SJCRH30 (cell line): ENCODE measurements around the gene PCYT2. TPM values are rescaled to one million over a fixed set of nuclear protein-coding genes. Genes with fewer than 3 reads are reported as not detected.
A peak's percentile ranks its signal among the peaks of the same experiment; 100 is the strongest.

Experiments used
- DNase-seq, 2 experiments: peaks; one replicate each; pipeline ENCODE4 v3.0.0-alpha.2; 2015 to 2020
- H3K27ac ChIP-seq: fragments of 250-450 bp; sonication (Bioruptor Pico); 2 replicates; pipeline ENCODE4 v1.5.1; 2020; ENCODE audit warnings: mild to moderate bottlenecking, moderate library complexity
- H3K27me3 ChIP-seq: fragments of 250-450 bp; sonication (Bioruptor Pico); 2 replicates; pipeline ENCODE4 v1.5.1; 2020; ENCODE audit warnings: mild to moderate bottlenecking, moderate library complexity
- H3K36me3 ChIP-seq: fragments of 250-450 bp; sonication (Bioruptor Pico); 2 replicates; pipeline ENCODE4 v1.5.1; 2020; ENCODE audit warnings: mild to moderate bottlenecking, moderate library complexity
- H3K4me1 ChIP-seq: fragments of 250-450 bp; sonication (Bioruptor Pico); 2 replicates; pipeline ENCODE4 v1.5.1; 2020; ENCODE audit warnings: mild to moderate bottlenecking, moderate library complexity
- H3K4me3 ChIP-seq: fragments of 250-450 bp; sonication (Bioruptor Pico); 2 replicates; pipeline ENCODE4 v1.5.1; 2020; ENCODE audit warnings: mild to moderate bottlenecking, moderate library complexity
- H3K9me3 ChIP-seq: fragments of 250-450 bp; sonication (Bioruptor Pico); replicated peaks from 2 replicates; pipeline ENCODE4 v1.5.1; 2020; ENCODE audit warnings: mild to moderate bottlenecking, moderate library complexity
- total RNA-seq: library from RNA; depleted of rRNA; stranded (reverse); fragments of >200 nt; shearing (Covaris generic); gene quantifications from 2 replicates; pipeline ENCODE4 v1.2.3, GENCODE V29; 2014

The PCYT2 gene
- total RNA-seq, 1 experiment from 2014 or later = 33.0 TPM

GRCh38 chr17:81870131-81870980 is 40.8 kb downstream of the PCYT2 start:
- Histone ChIP-seq H3K4me1 (peaks cover 7% of the 10 kb centered on the region), H3K27ac (peak overlapping the region; percentile 54), H3K4me3 (peak overlapping the region; percentile 83), H3K27me3 (no peaks in the 10 kb centered on the region), H3K9me3 (no peaks in the 10 kb centered on the region), H3K36me3 (peaks cover 22% of the 10 kb centered on the region)
- DNase-seq = peak; percentile 62 to 69

- H3K27me3 ChIP-seq = no peaks in the 10 kb centered on the region
- H3K9me3 ChIP-seq = no peaks in the 10 kb centered on the region
- H3K27ac ChIP-seq = no peak overlapping the region
- peak overlapping the region; percentile 83 for H3K4me3 ChIP-seq
- peaks cover 22% of the 10 kb centered on the region for H3K36me3 ChIP-seq
- DNase-seq = peak; percentile 43 to 54
- H3K4me1 ChIP-seq = peaks cover 7% of the 10 kb centered on the region
These were observed 41.7 kb downstream of the PCYT2 start for GRCh38 chr17:81869221-81870130.

GRCh38 chr17:81868674-81869220 is 42.5 kb downstream of the PCYT2 start:
- H3K27me3 ChIP-seq = no peaks in the 10 kb centered on the region
- no peak overlapping the region for H3K4me3 ChIP-seq
- peaks cover 22% of the 10 kb centered on the region for H3K36me3 ChIP-seq
- DNase-seq = peak; percentile 57 to 65
- no peak overlapping the region for H3K27ac ChIP-seq
- H3K9me3 ChIP-seq = no peaks in the 10 kb centered on the region
- H3K4me1 ChIP-seq = peaks cover 7% of the 10 kb centered on the region

DNA sequence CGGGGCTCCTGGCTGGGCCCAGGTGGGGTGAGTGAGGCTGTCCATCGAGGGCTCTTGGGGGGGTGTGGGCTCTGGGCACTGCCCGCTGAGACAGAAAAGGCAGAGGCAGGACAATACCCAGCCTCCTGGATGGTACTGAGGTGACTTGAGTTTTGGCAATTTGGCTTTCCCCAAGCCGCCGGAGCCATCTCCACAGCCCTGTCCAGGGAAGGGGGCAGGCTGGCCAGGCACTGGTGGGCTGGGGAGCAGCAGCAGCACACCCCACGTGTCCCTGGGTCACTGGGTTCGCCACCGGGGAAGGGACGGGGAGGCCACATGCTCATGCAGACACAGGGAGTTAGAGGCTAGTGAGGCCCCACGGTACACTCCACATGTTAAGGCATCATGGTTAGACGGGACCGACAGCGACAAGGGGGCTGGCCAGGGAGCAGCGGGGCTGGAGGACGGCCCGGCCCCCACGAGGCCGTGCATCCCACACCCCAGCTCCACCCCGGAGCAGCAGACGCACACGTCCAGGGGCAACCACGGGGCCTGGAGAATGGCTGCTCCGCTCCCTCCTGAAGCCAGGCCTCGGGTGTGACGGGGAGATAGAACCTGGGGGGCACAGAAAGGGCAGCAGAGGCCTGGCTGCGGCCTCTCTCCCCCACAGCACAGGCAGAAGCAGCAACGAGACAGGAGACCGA is 43.1 kb downstream of the PCYT2 start:
- no peak for DNase-seq
- Histone ChIP-seq H3K27ac (no peak overlapping the region), H3K36me3 (peaks cover 25% of the 10 kb centered on the region), H3K9me3 (no peaks in the 10 kb centered on the region), H3K4me3 (no peak overlapping the region), H3K4me1 (peaks cover 7% of the 10 kb centered on the region), H3K27me3 (no peaks in the 10 kb centered on the region)

DNA sequence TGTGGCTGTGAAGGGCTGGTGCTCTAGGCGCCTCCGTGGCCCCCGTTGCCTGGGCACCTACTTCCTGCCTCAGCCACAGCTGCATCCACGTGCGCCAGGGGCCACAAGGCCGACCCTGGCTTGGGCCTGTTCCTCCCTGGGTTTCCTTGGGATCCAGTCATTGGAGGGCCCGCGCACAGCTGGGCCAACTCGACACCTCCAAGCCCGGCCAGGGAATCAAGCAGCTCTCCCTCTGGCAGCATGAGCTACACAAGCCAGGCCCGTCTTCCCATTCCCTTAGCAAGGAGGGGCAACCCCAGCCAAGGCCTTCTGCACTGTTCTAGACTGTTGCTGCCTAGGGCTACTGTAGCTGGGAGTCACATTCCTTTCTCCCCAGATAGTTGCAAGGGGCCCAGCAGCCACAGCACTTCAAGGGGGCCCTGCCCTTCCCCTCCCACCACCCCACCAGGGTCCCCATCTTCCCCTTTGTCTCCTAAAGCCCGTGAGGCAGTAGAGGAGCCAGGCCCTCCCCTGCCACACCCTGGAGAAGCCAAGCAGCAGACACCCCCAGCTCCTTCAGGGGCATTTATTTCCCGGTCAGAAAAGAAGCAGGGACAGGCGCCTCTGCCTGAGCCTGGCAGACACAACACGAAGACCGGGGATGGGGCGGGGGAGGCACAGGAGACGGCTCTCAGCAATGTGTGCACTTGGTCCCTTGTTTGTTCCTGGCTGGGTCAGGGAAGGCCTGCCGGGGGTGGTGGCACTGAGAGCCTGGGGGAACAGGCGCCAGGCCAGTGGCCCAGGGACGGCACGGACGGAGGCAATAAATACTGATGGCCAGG is 43.8 kb downstream of the PCYT2 start:
- H3K4me1 ChIP-seq = peaks cover 7% of the 10 kb centered on the region
- peak; percentile 59 to 63 for DNase-seq

DNA sequence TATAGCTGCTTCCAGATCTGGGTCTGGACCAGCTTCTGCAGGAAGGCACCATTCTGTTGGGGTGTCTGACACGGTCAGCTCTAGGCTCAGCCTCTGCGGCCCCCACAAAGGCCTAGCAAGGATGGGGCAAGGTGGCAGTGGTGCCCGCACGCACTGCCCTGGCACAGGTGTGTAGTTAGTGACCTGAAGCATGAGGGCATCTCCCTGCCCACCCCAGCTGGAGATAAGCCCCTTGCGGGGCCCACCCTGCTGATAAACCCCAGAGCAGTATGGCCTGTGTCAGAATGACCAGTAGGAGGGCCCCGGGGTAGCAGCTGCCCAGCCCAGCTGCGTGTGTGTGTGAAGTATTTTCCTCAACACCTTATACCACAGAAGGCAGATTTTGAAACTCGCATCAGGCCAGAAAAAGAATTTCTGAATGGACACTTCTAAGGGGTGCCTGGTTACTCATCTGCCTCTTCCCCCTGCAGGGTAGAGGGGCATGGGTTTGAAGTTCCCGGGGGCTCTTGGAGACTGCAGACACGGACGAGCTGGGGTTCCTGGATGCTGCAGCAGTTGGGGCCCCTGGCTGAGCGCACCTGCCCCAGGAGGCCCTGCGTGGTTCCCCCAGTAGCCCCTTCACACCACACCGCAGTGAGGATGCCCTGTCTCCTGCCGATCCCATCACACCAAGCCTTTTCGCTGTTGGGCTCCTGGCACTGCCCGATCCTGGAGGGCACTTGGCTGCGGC is 44.6 kb downstream of the PCYT2 start:
- H3K36me3 ChIP-seq = peaks cover 25% of the 10 kb centered on the region
- H3K4me3 ChIP-seq = no peak overlapping the region
- no peaks in the 10 kb centered on the region for H3K9me3 ChIP-seq
- H3K4me1 ChIP-seq = peaks cover 5% of the 10 kb centered on the region
- no peaks in the 10 kb centered on the region for H3K27me3 ChIP-seq
- H3K27ac ChIP-seq = no peak overlapping the region
- peak in 1 of 2 experiments; percentile 47 for DNase-seq

More for the DNA sequence above, 43.8 kb downstream of the PCYT2 start:
- no peak overlapping the region for H3K27ac ChIP-seq
- no peak overlapping the region for H3K4me3 ChIP-seq
- no peaks in the 10 kb centered on the region for H3K27me3 ChIP-seq
- peaks cover 25% of the 10 kb centered on the region for H3K36me3 ChIP-seq
- H3K9me3 ChIP-seq = no peaks in the 10 kb centered on the region

GRCh38 chr17:81865733-81866439 is 45.3 kb downstream of the PCYT2 start:
- Histone ChIP-seq H3K36me3 (peaks cover 25% of the 10 kb centered on the region), H3K4me1 (peaks cover 5% of the 10 kb centered on the region), H3K27ac (no peak overlapping the region), H3K27me3 (no peaks in the 10 kb centered on the region), H3K4me3 (no peak overlapping the region), H3K9me3 (no peaks in the 10 kb centered on the region)
- peak in 1 of 2 experiments; percentile 49 for DNase-seq

- DNase-seq = no peak
- H3K27me3 ChIP-seq = no peaks in the 10 kb centered on the region
- no peak overlapping the region for H3K27ac ChIP-seq
- no peak overlapping the region for H3K4me3 ChIP-seq
- no peaks in the 10 kb centered on the region for H3K9me3 ChIP-seq
- H3K36me3 ChIP-seq = peaks cover 25% of the 10 kb centered on the region
- peaks cover 5% of the 10 kb centered on the region for H3K4me1 ChIP-seq
These were observed 45.9 kb downstream of the PCYT2 start for GRCh38 chr17:81865358-81865732.

DNA sequence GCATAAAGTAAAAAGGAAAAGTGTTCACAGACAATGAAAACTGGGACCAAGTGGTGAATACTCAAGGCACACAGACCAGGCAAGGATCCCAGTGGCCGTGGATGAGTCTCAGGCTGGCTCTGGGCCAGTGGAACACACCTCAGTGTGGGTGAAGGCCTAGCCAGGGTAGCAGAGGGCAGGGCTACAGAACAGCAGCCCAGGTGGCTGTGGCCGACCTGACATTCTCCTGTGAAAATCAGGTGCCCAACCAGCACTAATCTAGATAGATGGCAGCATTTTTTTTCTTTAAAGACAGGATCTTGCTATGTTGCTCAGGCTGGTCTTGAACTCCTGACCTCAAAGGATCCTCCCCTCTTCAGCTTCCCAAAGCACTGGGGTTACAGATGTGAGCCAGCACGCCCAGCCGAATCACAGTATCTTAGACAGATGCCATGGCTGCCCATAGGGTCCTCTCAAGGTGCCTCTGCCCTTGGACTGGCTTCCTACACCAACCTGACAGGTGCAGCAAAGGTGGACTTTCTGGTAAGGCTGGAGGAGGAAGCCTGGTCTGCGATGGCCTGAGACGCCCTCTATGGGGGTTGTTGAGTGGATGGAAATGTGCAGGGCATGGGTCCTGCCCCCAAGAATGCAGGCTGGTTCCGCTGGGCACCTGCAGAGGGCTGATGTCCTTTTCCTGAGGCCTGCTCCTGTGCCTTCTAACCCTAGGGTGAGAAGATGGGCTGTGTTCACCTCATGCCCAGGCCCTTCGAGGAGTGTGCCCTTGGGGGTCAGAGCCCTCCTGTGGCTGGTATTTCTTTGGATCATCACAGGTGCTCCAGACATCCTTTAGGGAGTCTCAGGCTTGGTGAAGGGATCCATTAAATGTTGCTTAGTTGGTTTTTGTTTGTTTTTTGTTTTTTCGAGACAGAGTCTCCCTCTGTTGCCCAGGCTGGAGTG is 47.1 kb downstream of the PCYT2 start:
- no peak for DNase-seq
- H3K36me3 ChIP-seq = peaks cover 14% of the 10 kb centered on the region
- H3K27ac ChIP-seq = no peak overlapping the region
- peaks cover 2% of the 10 kb centered on the region; the same call in 1 of the 2 replicates for H3K4me1 ChIP-seq
- H3K9me3 ChIP-seq = no peaks in the 10 kb centered on the region
- no peak overlapping the region for H3K4me3 ChIP-seq
- H3K27me3 ChIP-seq = no peaks in the 10 kb centered on the region

DNA sequence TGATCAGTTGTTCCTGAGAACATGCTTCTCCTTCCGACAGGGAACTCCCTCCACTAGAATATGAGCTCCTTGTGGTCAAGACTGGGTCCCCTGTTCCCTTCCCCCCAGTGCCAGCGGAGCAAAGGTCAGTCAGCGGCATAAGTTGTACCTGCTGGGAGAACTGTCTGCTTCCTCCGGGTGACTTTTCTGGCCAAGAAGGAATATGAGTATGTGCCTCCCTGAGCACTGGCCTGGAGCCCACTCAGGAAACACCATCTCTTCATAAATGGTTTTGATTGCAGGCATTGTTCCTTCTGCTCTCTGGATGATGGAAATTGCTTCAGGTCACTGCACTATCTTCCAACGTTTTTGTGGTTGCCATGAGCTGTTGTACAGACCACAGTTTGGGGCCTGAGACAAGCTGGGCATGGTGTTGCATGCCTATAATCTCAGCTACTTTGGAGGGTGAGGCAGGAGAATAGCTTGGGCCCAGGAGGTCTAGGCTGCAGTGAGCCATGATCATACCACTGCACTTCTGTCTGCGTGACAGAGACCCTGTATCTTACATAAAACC is 48.0 kb downstream of the PCYT2 start:
- peaks cover 6% of the 10 kb centered on the region; the same call in 1 of the 2 replicates for H3K4me1 ChIP-seq
- H3K4me3 ChIP-seq = no peak overlapping the region
- H3K27me3 ChIP-seq = no peaks in the 10 kb centered on the region
- peaks cover 11% of the 10 kb centered on the region for H3K36me3 ChIP-seq
- H3K9me3 ChIP-seq = no peaks in the 10 kb centered on the region
- H3K27ac ChIP-seq = no peak overlapping the region
- DNase-seq = no peak

DNA sequence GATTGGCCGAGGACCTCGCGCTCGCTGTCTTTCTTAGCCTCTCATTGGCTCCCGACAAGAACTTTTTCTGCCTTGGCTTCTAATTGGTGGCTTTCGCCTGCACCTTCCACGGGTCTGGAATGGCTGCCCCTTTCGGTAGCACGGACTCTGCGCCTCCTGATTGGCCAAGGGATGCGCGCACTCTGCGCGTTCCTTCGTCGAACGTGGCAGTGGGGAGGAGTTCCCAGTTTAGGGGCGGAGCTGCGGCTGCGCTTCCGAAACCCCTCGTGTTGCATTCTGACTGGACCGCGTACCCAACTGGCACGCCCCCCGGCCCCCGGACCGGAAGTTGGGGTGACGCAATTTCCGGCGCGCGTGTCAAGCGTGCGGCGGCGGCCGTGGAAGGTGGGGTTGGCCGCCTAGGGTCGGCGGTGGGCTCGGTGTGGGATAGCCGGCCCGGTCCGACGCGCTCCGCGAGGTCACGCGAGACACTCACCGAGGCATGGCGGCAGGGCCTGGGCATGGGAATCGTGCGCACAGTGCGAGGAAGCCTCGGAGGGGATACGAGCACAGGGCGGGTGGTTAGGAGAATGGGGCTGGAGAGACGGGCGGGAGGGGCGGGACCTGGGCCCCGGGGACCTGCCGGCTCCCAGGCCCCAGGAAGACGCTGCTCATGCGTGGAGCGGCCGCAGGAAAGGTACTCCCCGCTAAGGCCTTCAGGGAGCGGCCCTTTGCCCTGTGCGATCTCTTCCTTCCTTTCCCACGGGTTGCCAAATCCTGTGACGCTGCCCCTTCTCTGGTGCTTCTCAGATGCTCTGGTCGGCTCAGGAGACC is 50.2 kb downstream of the PCYT2 start:
- H3K4me3 ChIP-seq = peak overlapping the region; percentile 76
- H3K4me1 ChIP-seq = peaks cover 6% of the 10 kb centered on the region; the same call in 1 of the 2 replicates
- H3K36me3 ChIP-seq = peaks cover 19% of the 10 kb centered on the region
- H3K27me3 ChIP-seq = no peaks in the 10 kb centered on the region
- DNase-seq = peak; percentile 100
- H3K9me3 ChIP-seq = no peaks in the 10 kb centered on the region
- peak overlapping the region; percentile 87 for H3K27ac ChIP-seq
